Brain pericyte (primary cell): ENCODE data around the gene RTN4RL1.
A peak's percentile ranks its signal among the peaks of the same experiment; 100 is the strongest.
"Not testable (repeated sequence)": the region's sequence is repeated elsewhere in the genome, so short reads cannot be mapped to it uniquely, and the experiment has no call there.

Experiments
- DNase-seq: peaks from one replicate; pipeline ENCODE4 v3.0.0-alpha.2; 2012; ENCODE audit warnings: low read depth, low spot score

Gene RTN4RL1

GRCh38 chr17:2025622-2026309, 632 bp upstream of the RTN4RL1 start:
- no peak for DNase-seq

- no peak for DNase-seq
These were observed 438 bp downstream of the RTN4RL1 start for GRCh38 chr17:2024572-2025219.

- no peak for DNase-seq
These were observed 1.2 kb downstream of the RTN4RL1 start for GRCh38 chr17:2023692-2024571.

- no peak for DNase-seq
These were observed 1.9 kb downstream of the RTN4RL1 start for GRCh38 chr17:2023256-2023655.

DNA sequence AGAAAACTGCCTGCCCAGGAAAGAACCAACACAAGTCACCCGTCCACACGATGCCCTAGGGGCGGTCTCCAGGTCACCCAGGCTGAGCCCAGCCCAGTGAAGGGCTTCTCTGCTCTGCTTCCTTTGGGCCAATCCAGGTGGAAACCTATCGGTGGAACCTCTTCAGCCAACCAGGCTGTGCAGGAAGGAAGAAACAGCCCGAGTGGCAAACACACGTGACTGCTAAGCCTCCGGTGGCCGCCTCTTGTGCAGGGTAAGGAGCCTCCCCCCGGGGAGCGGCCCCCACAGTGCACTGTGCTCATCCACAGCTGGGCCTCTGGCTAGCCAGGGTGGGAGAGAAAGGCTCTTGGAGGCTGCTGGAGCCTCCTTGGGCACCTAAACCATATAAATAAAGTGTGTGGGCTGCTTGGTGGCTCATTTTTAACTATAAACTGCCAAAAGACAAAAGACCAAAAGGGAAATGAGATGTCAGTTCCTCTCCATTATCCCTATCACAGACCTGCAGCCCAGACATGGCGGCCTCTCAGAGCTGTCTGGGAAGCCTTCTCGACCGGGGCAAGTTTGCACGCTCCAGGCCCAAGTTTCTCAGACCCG, 2.4 kb downstream of the RTN4RL1 start:
- no peak for DNase-seq

- no peak for DNase-seq
These were observed 4.4 kb downstream of the RTN4RL1 start for GRCh38 chr17:2020721-2021120.

GRCh38 chr17:2019723-2020122, 5.4 kb downstream of the RTN4RL1 start:
- no peak for DNase-seq

GRCh38 chr17:2018716-2019510, 6.2 kb downstream of the RTN4RL1 start:
- no peak for DNase-seq

- DNase-seq: no peak
These were observed 7.7 kb downstream of the RTN4RL1 start for GRCh38 chr17:2017274-2017941.

DNA sequence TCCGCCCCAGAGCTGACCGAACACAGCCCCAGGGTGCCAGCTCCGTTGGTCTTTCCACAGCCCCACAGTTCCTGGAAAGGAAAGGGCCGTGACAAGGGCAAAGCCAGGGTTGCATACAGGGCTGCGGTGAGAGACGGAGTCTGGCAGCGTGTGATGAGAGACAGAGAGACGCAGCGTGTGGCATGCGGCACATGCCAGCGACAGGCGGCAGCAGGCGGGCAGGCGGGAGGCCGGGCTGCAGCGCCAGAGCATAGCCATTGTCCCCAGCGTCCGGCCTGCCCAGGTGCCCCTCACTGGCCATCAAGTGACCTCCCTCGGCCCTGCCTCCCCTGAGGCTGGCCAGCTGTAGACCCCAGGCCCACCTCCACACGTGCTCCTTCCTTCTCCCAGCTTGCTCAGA, 8.6 kb downstream of the RTN4RL1 start:
- no peak for DNase-seq

- no peak for DNase-seq
These were observed 9.8 kb downstream of the RTN4RL1 start for GRCh38 chr17:2015314-2015713.

- no peak for DNase-seq
These were observed 11.2 kb downstream of the RTN4RL1 start for GRCh38 chr17:2013994-2014317.

- not testable (repeated sequence) for DNase-seq
These were observed 11.7 kb downstream of the RTN4RL1 start for GRCh38 chr17:2013220-2013993.

DNA sequence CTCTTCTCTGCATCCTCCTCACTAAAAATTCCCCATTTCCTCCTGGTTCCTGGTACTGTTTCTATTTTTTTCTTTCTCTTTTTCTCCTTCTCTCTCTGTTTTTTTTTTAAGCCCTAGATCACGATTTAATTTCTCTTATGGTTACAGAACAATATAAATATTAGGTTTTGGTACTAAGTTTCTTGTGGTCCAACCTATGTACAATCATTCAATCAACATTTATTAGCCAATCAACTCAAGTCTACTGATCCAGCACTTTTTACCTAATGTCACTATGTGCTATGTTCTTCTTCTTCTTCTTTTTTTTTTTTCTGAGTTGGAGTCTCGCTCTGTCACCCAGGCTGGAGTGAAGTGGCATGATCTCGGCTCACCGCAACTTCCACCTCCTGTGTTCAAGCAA, 12.6 kb downstream of the RTN4RL1 start:
- no peak for DNase-seq

GRCh38 chr17:2011411-2012371, 13.4 kb downstream of the RTN4RL1 start:
- peak; percentile 50 for DNase-seq

- DNase-seq: no peak
These were observed 15.4 kb downstream of the RTN4RL1 start for GRCh38 chr17:2009737-2010136.

- DNase-seq: no peak
These were observed 16.6 kb downstream of the RTN4RL1 start for GRCh38 chr17:2008332-2009126.

- no peak for DNase-seq
These were observed 20.6 kb downstream of the RTN4RL1 start for GRCh38 chr17:2004435-2004952.
